HG03097 (cell line): ENCODE results near the gene SRD5A3.
A peak's percentile ranks its signal among the peaks of the same experiment; 100 is the strongest.

Experiments used
- ATAC-seq: cut with Tn5 transposase; IDR thresholded peaks from one replicate; pipeline ENCODE4 v1.9.1; 2021; ENCODE audit not compliant: unreplicated experiment, low FRiP score

The SRD5A3 gene

DNA sequence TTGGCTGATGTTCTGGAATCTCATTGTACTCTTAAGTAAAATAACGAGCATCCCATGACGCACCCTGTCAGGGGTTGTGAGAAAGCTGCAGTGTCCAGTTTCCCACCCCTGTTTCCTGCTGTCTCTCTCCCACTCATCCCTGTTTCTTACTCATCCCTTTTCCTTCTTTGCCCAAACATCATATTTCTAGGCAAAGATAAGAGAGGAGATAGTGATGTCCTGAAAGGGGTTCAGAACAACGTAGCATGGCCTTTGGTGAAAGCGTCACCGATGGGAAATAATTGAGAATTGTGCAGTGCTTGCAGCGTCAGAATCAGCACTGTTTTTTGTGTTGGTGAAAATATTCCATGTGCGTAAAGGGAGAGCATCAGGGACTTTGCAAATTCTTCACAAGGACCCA lies 26.2 kb downstream of the SRD5A3 start:
- no peak for ATAC-seq

DNA sequence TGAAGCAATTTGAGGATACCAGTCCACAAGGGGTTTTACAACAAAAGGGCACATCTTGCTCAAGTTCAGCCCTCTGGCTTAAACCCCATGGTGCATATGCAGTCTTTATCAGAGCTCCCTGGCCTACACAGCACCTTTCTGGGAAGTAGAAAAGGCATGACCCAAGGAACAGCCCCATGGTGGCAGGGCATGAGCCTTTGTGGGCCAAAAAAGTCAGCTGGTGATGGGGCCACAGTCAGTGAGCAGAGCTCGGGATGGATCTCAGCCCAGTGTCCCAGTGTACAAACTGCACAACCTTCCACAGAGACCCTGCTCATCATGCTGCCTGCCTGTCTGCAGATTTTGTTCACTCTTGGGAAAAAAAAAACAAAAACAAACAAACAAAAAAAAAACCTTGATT lies 27.4 kb downstream of the SRD5A3 start:
- ATAC-seq = no peak

GRCh38 chr4:55376698-55377097 lies 30.7 kb downstream of the SRD5A3 start:
- no peak for ATAC-seq

DNA sequence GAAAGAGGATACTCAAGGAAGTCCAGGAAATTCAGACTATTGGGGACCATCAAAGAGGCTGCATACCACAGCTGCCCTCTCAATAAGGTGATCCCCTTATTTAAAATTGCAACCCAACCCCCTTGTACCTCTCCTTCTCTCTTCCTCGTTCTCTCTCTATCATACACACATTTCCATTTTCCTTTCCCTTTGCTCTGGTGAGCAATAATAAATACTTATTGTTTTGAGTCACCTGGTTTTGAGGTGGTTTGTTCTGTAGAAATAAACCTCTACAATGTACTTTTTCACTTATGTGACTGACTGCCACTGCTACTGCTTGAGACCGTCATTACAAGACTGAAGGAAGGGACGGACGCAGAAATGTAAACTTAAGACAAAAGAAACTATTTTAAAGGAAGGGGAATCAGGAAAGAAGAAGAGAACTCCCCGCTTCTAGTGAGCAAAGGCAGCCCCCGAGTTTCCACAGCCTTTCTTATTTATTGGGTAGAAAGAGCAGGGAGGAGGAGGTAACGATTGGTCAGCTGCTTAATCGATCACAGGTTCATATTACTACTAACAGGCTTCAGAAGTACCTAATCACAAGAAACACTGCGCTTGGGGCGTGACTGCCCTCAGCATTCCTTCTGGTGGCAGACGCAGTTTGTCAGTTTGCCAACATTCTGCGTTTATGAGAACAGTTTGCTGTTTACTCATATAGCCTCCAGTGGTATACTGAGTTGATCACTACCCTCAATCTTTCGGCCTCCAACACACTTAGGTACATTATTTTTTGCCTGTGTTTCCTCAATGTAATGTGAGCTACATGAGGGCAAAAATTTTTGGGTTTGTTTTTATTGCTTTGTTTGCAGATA lies 32.8 kb downstream of the SRD5A3 start:
- ATAC-seq = no peak

- ATAC-seq = no peak
Observed at GRCh38 chr4:55380576-55380975, 34.5 kb downstream of the SRD5A3 start.

- ATAC-seq = no peak
Observed at GRCh38 chr4:55381502-55381901, 35.5 kb downstream of the SRD5A3 start.

- no peak for ATAC-seq
Observed at GRCh38 chr4:55382488-55383003, 36.5 kb downstream of the SRD5A3 start.

- ATAC-seq = no peak
Observed at GRCh38 chr4:55385201-55385649, 39.2 kb downstream of the SRD5A3 start.

GRCh38 chr4:55386073-55386472 lies 40.0 kb downstream of the SRD5A3 start:
- ATAC-seq = no peak

- ATAC-seq = no peak
Observed at GRCh38 chr4:55386840-55387239, 40.8 kb downstream of the SRD5A3 start.

GRCh38 chr4:55393461-55394320 lies 47.6 kb downstream of the SRD5A3 start:
- no peak for ATAC-seq

DNA sequence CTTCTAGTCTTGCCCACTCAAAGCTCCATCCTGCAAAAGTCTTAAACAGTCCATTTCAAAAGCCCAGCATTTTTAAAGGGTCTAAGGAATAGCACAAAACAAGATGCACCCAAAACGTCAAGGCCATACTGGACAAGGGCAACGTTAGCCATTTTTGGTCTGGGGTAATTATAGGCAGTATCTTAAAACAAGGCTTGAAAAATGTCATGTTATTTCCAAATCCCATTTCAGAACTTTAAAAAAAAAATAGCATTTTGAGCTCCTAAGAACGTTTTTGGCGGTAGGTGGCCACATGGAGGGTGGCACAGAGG lies 49.1 kb downstream of the SRD5A3 start:
- ATAC-seq = no peak

- ATAC-seq = peak; percentile 94
Observed at GRCh38 chr4:55395529-55396307, 49.7 kb downstream of the SRD5A3 start, which contains the start of gene TMEM165. Gene TMEM165, plus strand, starts transcription at chr4:55395957. Its CDS starts 233 bp downstream, at chr4:55396190.

- ATAC-seq = peak; percentile 21
Observed at GRCh38 chr4:55396308-55397125, 50.5 kb downstream of the SRD5A3 start.

DNA sequence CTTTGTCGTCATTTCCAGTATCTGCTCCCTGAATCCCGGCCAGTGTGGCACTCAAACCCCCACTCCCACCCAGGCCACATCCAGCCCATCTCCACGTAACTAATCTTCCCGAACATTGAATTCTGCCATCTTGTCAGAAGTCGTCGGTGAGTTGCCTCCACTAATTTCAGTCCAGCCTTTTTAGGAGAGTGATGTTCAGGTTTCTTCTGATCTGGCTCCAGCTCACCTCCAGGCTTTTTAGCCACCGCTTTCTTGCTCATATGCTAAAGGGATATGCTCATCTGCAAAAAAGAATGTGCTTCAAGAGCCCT lies 51.0 kb downstream of the SRD5A3 start:
- ATAC-seq = no peak

DNA sequence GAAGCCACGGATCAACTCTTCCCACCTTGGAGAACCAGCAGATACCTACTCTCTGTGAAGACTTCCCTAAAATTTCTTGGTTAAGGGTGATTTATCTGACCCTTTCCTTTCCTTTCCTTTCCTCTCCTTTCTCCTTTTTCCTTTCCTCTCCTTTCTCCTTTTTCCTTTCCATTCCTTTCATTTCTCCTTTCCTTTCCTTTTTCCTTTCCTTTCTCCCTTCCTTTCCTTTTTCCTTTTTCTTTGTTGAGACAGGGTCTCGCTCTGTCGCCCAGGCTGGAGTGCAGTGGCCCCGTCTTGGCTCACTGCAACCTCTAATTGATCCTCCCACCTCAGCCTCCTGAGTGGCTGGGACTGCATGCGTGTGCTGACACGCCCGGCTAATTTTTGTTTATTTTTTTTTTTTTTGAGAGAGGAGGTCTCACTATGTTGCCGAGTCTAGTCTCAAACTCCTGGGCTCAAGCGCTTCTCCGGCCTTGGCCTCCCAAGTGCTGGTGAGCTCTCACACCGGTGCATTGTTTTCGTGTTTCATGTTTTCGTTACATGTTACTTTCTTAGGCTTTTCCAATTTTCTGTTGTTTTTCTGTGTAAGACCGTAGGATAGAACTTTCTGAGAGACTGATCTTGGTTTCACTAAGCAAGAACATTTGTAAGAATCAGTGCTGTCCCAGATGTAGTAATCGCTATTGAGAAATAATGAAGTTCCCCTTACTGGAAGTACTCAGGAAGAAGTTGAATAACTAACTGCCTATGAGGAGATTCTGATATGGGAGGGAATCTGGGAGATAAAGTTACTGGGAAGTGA lies 51.7 kb downstream of the SRD5A3 start:
- no peak for ATAC-seq

DNA sequence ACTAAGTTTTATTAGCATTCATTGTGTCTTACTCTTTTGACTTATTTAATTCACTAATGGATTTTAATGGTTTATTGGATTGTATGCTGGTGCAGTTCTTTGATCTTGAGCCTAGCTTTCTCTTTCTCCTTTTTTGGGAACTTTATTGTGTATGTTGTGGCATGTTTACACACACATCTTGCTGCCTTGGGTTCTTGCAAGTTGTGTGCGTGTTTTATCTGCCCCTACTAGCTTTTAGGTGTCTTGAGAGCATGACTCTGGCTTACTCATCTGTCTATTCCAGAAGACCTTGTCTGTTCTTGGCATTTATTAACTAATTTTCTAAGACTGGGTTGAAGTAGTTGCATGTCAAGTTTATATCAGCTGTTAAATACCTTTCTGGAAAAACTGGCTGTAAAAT lies 52.4 kb downstream of the SRD5A3 start:
- ATAC-seq = no peak

GRCh38 chr4:55398966-55399365 lies 52.9 kb downstream of the SRD5A3 start:
- no peak for ATAC-seq

DNA sequence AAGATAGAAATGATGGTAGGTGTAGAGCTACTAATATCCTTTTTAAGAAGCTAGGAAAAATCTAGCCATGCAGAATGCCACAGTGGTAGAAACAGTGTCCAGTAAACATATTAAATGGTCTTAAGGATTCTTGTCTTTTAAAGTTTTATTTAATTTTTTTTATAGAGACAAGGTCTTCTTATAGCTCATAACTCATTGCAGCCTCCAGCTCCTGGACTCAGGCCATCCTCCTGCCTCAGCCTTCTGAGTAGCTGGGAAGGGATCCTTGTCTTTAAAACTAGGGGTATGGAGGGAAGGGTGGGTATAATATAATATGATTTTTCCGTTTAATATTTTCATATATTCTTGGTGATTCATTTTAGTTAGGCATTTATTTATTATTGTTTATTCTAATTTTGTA lies 53.5 kb downstream of the SRD5A3 start:
- ATAC-seq = no peak
